Measurements from ENCODE around the gene SUN5. TPM values are rescaled to one million over a fixed set of nuclear protein-coding genes. Genes with fewer than 3 reads are reported as not detected.

The SUN5 gene
- total and polyA plus RNA-seq, 7 donors, result not detected

DNA sequence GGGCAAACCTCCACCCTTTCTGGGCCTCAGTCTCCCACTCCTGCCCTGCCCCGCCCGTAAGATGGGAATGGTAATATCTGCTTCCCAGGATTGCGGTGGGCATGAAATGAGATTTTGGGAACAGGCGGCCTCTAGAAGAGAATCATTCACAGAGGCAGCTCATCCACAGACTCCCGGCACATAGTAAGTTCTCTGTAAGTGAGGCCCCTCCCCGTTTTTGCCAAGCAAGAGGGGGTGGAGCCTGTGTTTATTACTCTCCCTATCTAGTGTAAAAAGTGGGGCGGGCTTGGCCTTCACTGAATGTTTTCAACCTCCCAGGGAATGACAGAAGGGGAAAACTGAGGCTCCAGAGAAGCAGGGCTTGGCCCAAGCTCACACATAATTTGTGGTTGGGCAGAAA lies 20.0 kb downstream of the SUN5 start:
- WGBS, 2 donors, result 50 to 70% methylated on average over 7 of the region's 7 CpGs
- Histone ChIP-seq H3K27me3 (no peaks in the 10 kb centered on the region), H3K4me1 (peaks cover 0 to 4% (median 0%) of the 10 kb centered on the region in 4 donors), H3K27ac (no peak overlapping the region), H3K9me3 (no peaks in the 10 kb centered on the region), H3K36me3 (no peaks in the 10 kb centered on the region), H3K4me3 (no peak overlapping the region)
- no peak for DNase-seq
- intact Hi-C loops (cut with DNase I), result no loop called here
- TF ChIP-seq POLR2AphosphoS5 (IDR thresholded peaks at IDR 0.05) (no peak), EP300 (IDR thresholded peaks at IDR 0.05) (no peak), POLR2A (IDR thresholded peaks at IDR 0.05) (no peak)
- TF ChIP-seq, protein P1, sequence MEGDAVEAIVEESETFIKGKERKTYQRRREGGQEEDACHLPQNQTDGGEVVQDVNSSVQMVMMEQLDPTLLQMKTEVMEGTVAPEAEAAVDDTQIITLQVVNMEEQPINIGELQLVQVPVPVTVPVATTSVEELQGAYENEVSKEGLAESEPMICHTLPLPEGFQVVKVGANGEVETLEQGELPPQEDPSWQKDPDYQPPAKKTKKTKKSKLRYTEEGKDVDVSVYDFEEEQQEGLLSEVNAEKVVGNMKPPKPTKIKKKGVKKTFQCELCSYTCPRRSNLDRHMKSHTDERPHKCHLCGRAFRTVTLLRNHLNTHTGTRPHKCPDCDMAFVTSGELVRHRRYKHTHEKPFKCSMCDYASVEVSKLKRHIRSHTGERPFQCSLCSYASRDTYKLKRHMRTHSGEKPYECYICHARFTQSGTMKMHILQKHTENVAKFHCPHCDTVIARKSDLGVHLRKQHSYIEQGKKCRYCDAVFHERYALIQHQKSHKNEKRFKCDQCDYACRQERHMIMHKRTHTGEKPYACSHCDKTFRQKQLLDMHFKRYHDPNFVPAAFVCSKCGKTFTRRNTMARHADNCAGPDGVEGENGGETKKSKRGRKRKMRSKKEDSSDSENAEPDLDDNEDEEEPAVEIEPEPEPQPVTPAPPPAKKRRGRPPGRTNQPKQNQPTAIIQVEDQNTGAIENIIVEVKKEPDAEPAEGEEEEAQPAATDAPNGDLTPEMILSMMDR (IDR thresholded peaks at IDR 0.05), result no peak

DNA sequence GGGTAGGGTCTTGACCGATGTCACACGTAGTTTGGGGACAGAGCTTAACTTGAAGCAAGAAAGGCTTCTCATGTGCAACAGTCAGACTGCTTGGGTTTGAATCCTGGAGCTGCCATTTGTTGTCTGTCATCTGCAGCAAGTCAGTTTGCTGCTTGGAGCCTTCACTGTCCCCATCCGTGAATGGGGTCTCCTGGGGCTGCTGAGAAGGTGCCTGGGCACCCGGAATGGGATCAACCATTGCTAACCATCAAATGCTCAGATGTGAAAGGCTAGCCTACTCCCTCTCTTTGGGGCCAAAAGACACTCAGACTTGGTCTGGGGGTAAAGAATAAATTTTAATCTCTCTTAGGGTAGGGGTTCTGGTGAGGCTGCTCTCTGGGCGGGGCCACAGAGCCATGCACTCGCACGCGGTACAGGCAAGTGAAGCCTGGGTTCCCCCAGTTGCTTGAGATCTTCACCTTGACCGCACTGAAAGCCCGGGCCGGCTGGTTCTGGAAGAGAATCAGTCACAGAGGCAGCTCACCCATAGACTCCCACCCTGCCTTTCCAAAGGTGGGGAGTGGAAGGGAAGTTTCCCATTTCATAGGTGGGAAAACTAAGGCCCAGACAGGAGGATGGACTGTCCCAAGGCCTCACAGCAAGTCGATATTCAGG lies 20.6 kb downstream of the SUN5 start:
- intact Hi-C loops (cut with DNase I), result no loop called here
- TF ChIP-seq POLR2AphosphoS5 (IDR thresholded peaks at IDR 0.05), result no peak
- TF ChIP-seq EP300 (IDR thresholded peaks at IDR 0.05), result no peak
- TF ChIP-seq POLR2A (IDR thresholded peaks at IDR 0.05), result no peak
- TF ChIP-seq, protein P1 (IDR thresholded peaks at IDR 0.05), result no peak
- Histone ChIP-seq H3K27ac (no peak overlapping the region), H3K4me3 (no peak overlapping the region), H3K36me3 (no peaks in the 10 kb centered on the region), H3K27me3 (no peaks in the 10 kb centered on the region), H3K4me1 (peaks cover 0 to 4% (median 0%) of the 10 kb centered on the region in 4 donors), H3K9me3 (no peaks in the 10 kb centered on the region)
- DNase-seq, result no peak
- WGBS, 2 donors, result 83 to 89% methylated on average over 12 of the region's 12 CpGs

DNA sequence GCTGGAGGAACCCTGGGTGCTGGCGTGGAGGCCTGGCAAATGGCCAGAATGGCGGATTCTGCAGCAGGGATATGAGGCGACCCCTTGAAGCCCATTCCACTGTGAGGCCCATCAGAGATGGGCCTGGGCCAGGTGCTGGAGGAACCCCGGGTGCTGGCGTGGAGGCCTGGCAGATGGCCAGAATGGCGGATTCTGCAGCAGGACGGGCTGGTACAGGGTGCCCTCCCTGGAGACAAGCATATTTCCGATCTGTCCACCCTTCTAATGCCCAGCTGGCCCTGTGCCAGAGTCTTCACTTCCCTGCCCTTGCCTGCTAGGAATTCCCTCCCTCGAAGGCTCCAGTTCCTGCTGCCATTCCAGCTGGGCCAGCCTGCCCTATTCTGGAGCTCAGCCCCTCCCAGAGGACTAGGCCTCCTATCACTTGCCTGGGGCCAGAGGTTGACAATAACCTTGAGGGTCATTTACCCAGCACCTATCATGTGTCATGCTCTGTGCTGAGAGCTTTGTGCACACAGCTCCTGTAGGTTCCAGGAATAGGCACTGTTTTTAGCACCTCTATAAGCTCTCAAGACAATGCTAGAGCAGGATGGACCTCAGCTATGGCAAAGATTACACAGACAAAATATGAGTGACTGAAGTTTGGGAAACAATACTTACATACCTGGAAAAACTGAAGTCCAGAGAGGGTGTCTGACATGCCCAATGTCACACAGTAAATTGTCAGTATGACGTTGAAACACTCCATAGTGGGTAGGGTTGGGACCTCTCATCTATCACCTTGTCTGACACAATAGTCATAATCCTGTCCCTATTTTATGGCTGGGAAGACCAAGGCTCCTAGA lies 21.4 kb downstream of the SUN5 start:
- Histone ChIP-seq H3K27me3 (no peaks in the 10 kb centered on the region), H3K27ac (no peak overlapping the region), H3K4me1 (peaks cover 0 to 4% (median 0%) of the 10 kb centered on the region in 4 donors), H3K4me3 (no peak overlapping the region), H3K36me3 (no peaks in the 10 kb centered on the region), H3K9me3 (no peaks in the 10 kb centered on the region)
- no peak for DNase-seq
- TF ChIP-seq POLR2A (IDR thresholded peaks at IDR 0.05), result no peak
- TF ChIP-seq EP300 (IDR thresholded peaks at IDR 0.05), result no peak
- TF ChIP-seq POLR2AphosphoS5 (IDR thresholded peaks at IDR 0.05), result no peak
- TF ChIP-seq, protein P1 (IDR thresholded peaks at IDR 0.05), result no peak
- 40 to 72% methylated on average over 10 of the region's 10 CpGs for WGBS, 2 donors
- intact Hi-C loops (cut with DNase I), result no loop called here

DNA sequence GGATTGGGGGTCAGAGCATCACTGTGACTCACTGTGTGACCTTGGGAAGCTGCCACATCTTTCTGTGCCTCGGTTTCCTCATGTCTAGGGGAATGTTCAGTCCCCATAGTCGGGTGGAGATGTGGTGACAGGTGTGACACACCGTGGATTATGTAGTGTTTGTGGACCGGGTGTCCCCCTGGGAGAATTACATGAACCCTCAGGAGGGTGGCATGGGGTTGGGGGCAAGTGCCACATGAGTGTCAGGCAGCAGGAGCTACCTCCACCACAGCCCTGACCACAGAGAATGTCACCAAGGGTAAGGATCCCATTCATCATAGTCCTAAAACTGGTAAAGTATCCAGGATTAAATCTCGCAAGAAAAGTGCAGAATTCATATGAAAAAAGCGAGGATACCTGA lies 23.2 kb downstream of the SUN5 start:
- 66 to 86% methylated on average over 6 of the region's 6 CpGs for WGBS, 2 donors
- Histone ChIP-seq H3K36me3 (no peaks in the 10 kb centered on the region), H3K27ac (no peak overlapping the region), H3K9me3 (no peaks in the 10 kb centered on the region), H3K4me1 (peaks cover 0 to 4% (median 0%) of the 10 kb centered on the region in 4 donors), H3K27me3 (no peaks in the 10 kb centered on the region), H3K4me3 (no peak overlapping the region)
- intact Hi-C loops (cut with DNase I), result no loop called here
- DNase-seq, result no peak
- TF ChIP-seq POLR2AphosphoS5 (IDR thresholded peaks at IDR 0.05), result no peak
- TF ChIP-seq POLR2A (IDR thresholded peaks at IDR 0.05), result no peak
- TF ChIP-seq, protein P1 (IDR thresholded peaks at IDR 0.05), result no peak
- TF ChIP-seq EP300 (IDR thresholded peaks at IDR 0.05), result no peak

All from sigmoid colon (tissue), 7 donors.